ENCODE data around the gene ZMIZ1.
"Not testable (repeated sequence)": the region's sequence is repeated elsewhere in the genome, so short reads cannot be mapped to it uniquely, and the experiment has no call there.

ZMIZ1 gene

DNA sequence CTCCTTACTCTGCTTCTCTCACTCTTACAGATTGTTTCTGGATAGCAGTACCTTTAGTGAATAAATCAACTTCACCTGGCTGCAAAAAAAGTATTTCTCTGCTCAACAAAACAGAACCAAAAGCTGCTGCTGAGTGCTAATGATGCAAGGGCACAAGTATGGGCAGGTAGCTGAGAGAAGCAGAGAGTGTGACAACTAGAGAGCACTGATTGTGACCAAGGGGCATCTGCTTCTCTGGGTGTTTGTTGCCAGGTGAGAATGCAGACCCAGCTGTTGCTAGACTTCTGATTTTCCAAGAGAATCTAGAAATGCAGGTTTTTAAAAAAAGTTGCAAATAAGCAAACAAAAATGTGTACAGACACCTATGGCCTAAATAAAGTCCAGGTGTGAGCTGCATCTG is 253.2 kb downstream of the ZMIZ1 start:
- DNase-seq (ENCODE audit: low read depth, low spot score): no peak
- H3K27ac ChIP-seq: peak overlapping the region; percentile 86

- H3K27ac ChIP-seq: peak overlapping the region; percentile 86
- DNase-seq (ENCODE audit: low read depth, low spot score): peak; percentile 49
Measured at GRCh38 chr10:79322616-79323543, 254.1 kb downstream of the ZMIZ1 start.

DNA sequence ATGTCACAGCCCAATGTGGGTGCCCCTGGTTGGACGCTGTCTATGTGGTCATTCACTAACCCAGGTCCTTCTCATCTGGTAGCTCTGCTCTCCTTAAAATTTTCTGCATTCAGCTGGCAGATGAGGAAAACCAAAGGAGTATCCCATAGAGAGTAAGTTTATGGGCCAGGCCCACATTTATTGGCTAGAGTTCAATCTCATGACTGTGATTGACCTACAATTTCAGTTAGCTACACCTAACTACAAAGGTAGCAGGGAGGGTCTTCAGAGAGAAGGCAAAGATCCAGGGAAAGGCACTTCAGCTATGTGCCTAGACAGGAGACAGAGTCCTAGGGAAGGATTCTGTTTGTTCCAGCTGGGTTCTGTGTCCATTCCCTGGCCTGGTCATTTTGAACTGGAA is 254.8 kb downstream of the ZMIZ1 start:
- peak overlapping the region; percentile 86 for H3K27ac ChIP-seq
- DNase-seq (ENCODE audit: low read depth, low spot score): no peak

GRCh38 chr10:79324032-79324695 is 255.4 kb downstream of the ZMIZ1 start:
- DNase-seq (ENCODE audit: low read depth, low spot score): no peak
- H3K27ac ChIP-seq: no peak overlapping the region

DNA sequence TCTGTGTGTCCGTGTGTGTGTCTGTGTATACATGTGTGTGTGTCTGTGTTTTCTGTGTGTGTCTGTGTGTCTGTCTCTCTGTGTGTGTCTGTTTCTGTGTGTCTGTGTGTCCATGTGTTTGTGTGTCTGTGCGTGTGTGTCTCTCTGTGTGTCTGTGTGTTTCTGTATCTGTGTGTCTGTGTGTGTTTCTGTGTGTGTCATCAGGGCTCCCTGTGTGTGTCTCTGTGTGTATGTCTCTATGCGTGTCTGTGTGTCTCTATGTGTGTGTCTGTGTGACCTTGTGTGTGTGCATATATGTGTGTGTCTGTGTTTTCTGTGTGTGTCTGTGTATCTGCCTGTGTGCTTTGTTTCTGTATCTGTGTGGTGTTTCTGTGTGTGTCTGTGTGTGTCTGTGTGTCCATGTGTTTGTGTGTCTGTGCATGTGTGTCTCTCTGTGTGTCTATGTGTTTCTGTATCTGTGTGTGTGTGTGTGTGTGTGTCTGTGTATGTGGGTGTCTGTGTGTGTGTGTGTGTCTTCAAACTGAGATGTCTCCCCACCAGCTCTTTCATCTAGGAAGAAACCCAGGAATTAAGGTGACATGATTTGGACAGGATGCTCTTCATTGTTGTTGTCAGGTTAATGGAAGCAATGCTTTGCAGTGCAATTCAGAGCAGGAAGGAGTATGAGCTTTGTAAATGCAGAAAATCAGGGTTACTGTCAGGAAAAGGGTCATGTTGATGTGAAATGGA is 257.8 kb downstream of the ZMIZ1 start:
- no peak overlapping the region for H3K27ac ChIP-seq
- DNase-seq (ENCODE audit: low read depth, low spot score): no peak

- DNase-seq (ENCODE audit: low read depth, low spot score): no peak
- no peak overlapping the region for H3K27ac ChIP-seq
Measured at GRCh38 chr10:79327090-79327457, 258.3 kb downstream of the ZMIZ1 start.

DNA sequence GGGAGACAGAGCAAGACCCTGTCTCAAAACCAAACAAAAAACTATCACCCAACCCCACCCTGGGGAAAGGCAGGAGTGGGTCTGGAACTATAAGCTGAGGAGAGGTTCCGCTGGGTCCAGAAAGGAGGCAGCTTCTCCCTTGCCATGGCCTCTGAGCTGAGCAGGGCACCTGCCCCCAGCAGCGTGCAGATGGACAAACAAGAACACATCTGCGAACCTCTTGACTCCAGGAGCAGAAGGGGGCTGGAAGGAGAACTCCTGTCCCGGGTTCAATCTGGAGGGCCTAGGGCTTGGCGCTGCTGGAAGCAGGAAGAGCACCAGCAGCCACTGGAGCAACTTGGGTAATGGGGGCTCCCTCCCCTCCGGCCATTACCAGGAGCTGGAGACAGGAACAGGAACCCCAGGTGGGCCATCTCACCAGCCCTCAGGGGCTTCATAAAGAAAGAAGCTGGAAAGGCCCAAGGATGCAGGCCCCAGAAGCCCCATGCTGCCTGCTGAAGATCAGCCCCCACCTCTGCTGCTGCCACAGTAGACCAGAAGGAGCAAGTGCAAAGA is 259.5 kb downstream of the ZMIZ1 start:
- DNase-seq (ENCODE audit: low read depth, low spot score): no peak
- H3K27ac ChIP-seq: peak overlapping the region; percentile 97

DNA sequence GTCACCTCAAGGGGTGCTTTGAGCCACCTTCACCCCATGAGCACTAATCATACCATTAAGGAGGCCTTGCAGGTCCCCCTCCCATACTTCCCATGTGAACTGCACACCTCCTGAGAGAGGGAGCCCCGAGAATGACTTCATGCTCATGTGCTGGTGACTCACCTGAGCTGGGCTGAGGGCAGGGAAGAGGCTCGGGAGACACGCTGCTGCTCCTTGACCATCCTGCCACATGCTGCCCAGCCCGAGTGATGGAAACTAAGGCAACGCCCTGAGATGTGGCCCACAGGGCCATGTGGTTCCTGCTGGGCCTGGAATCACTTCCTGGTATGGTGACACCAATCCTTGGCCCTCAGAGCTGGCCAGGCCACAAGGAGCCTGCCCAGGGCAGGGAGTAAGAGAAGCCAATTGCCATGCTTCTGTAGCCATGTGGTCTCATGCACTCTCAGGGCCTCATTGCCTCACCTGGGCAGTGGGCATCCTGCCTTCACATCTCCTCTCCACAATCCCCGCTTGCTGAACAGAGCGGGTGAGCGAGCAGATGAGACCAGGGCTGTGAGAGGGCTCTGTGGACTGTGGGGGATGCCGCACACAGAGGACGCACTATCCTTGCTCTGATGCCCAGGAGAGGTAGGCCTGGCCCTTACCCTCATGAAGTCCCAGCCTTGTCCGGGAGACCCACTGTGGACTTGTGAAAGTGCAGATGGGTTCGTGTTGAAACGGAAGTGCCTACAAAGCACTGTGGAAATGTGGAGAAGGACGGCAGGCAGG is 260.2 kb downstream of the ZMIZ1 start:
- H3K27ac ChIP-seq: peak overlapping the region; percentile 97
- peak; percentile 68 for DNase-seq (ENCODE audit: low read depth, low spot score)

DNA sequence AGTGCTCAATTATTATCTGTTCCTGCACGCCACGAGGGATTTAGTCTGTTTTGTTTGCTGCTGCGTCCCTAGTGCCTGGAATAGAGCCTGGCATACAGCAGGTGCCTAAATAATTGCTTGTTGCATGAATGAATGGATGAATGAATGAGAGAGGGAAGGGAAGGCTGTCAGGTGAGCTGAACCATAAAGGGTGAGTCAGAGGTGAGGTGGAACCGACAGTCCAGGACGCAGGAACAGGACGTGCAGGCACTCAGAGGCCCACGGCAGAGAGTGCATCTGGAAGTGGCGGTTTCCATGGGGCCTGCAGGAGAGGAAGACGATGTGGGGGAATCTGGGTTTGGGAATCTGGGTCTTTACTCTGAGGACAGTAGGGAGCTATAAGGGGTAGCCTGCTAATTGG is 260.8 kb downstream of the ZMIZ1 start:
- peak overlapping the region; percentile 97 for H3K27ac ChIP-seq
- no peak for DNase-seq (ENCODE audit: low read depth, low spot score)

DNA sequence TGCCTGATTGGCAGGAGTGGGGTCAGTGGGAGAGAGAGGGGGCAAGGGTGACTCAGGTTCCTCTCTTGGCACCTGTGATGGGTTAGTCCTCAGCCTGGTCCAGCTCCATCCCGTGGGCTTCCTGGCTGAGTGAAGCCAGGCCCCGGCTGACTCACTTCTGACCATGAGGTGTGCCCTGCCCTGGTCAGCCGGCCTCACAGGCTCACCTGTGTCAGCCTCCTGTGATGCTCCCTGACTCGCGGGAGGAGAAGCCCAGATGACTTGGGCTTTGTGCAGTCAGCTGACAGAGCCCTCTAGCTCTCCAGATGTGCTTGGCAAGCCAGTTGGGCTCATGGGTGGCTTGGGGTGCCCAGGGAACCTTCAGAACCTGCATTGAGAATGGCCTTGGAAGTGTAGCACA is 262.5 kb downstream of the ZMIZ1 start:
- no peak for DNase-seq (ENCODE audit: low read depth, low spot score)
- peak overlapping the region; percentile 97 for H3K27ac ChIP-seq

- peak overlapping the region; percentile 97 for H3K27ac ChIP-seq
- DNase-seq (ENCODE audit: low read depth, low spot score): peak; percentile 70
Measured at GRCh38 chr10:79331709-79332108, 262.9 kb downstream of the ZMIZ1 start.

DNA sequence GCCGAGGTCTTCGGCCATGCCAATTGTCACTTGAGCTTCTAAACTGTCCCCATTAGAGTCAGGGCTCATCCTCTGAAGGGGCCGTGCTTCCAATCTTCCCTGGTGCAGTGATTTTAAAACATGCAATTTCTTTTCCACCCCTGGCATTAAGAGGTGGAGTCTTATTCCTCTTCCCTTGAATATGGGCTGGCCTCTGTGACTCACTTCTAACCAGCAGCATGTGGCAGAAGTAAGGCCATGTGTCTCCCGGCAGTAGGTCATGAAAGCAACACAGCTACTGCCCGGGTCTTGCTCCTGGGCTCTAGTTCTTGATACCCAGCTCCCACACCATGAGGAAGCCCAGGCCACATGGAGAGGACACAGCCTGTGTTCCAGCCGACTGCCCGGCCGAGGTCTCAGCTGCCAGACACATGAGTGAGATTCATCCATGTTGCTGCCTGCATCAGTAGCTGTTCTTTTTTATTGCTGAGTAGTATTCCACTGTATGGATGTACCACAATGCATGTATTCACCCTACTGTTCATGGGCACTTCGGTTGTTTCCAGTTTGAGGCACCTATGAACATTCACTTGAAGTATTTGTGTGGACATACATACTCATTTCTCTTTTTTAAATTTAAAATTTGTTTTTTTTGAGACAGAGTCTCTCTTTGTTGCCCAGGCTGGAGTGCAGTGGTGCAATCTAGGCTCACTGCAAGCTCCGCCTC is 264.0 kb downstream of the ZMIZ1 start:
- not testable (repeated sequence) for DNase-seq (ENCODE audit: low read depth, low spot score)
- peak overlapping the region; percentile 97 for H3K27ac ChIP-seq

GRCh38 chr10:79333513-79333912 is 264.7 kb downstream of the ZMIZ1 start:
- DNase-seq (ENCODE audit: low read depth, low spot score): no peak
- H3K27ac ChIP-seq: peak overlapping the region; percentile 97

DNA sequence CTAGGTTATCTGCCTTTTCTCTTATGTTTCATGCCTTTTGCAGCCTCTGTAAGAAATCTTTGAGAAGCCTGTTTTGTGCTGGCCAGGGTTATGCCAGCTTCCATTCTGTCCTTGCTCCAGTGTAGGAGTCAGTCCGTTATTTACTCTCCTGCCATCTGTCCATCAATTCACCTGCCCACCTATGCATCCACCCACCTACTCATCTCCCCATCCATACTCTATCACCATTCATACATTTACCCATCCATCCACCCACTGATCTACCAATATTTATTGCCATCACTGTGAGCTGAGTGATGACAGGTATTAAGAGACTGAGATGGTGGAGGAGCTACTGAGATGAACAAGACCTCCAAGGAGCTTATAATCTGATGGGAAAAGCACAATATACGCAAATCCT is 265.8 kb downstream of the ZMIZ1 start:
- peak overlapping the region; percentile 97 for H3K27ac ChIP-seq
- no peak for DNase-seq (ENCODE audit: low read depth, low spot score)

GRCh38 chr10:79335094-79335469 is 266.3 kb downstream of the ZMIZ1 start:
- H3K27ac ChIP-seq: no peak overlapping the region
- no peak for DNase-seq (ENCODE audit: low read depth, low spot score)

DNA sequence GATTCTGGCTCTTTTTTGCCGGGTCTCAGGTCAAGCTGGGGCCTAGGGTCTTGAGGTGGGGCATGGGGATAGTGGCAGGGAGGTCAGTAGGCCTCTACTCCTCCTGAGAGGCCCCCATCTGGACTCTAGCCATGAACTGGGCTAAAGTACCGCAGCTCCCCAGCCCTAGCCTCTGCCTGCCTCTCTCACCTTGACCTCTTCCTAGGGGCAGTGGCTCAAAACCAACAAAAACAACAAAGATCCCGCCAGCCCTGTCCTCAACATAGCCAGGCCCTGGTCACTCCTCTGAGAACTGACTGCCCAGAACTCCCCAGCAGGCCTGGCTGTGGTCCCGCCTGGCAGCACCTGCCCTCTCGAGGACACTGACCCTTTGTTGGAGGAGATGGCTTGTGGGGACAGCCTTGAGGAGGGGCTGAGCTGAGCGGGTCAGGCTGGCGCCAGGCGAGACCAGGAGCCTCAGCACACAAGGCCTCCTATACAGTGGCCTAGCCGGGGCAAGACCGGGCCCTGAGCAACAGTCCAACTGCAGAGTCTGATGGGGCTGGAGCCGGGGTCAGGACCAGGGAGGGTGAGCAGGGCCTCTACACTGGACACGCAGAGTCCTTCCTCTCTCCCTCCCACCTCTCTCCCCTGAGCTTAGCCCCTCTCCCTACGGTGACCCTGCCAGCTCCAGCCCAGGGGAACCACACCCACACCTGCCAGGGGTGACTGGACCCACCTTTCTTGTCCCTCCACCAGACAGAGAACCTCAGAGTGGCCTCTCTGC is 266.9 kb downstream of the ZMIZ1 start:
- no peak for DNase-seq (ENCODE audit: low read depth, low spot score)
- no peak overlapping the region for H3K27ac ChIP-seq

DNA sequence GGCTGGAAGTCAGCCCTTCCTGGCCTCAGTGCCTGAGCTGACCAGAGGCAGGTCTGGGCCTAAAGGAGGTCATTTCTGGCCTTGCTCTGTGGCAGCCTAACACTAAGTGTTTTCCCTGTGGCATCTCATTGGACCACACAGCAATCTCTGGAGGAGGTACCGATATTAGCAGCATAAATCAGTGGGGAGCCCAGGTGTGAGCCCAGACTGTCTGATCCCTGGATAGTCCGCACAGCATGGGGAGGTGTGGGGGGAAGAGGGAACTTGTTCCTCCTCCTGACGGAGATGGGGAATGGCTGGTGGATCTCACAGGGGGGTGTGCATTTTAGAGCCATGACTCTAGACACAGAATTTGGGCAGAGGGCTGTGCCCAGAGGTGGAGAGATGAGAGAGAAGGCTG is 267.5 kb downstream of the ZMIZ1 start:
- H3K27ac ChIP-seq: no peak overlapping the region
- DNase-seq (ENCODE audit: low read depth, low spot score): no peak

GRCh38 chr10:79336739-79337138 is 268.0 kb downstream of the ZMIZ1 start:
- no peak overlapping the region for H3K27ac ChIP-seq
- no peak for DNase-seq (ENCODE audit: low read depth, low spot score)
